Fibroblast of skin of abdomen (primary cell): ENCODE results near the gene WDR5B. TPM values are rescaled to one million over a fixed set of nuclear protein-coding genes. Genes with fewer than 3 reads are reported as not detected.
"Not testable (repeated sequence)": the region's sequence is repeated elsewhere in the genome, so short reads cannot be mapped to it uniquely, and the experiment has no call there.

Experiments used
- DNase-seq: peaks from one replicate; pipeline ENCODE4 v3.0.0-alpha.2; 2013
- polyA plus RNA-seq, 2 experiments: library from polyadenylated mRNA; unstranded; fragments of 120-200 nt; gene quantifications; one replicate each; pipeline ENCODE4 v1.2.1, GENCODE V29; 2013; ENCODE audit not compliant: insufficient read length in 2 of 2

Gene WDR5B
- 5.1 TPM for polyA plus RNA-seq (2013, experiment 1 of 2; ENCODE audit: insufficient read length)
- polyA plus RNA-seq (2013, experiment 2 of 2; ENCODE audit: insufficient read length), result 4.5 TPM

- DNase-seq, result peak; percentile 97
Observed at GRCh38 chr3:122415762-122416654, at the start of gene WDR5B. TSS of gene WDR5B (minus strand) at chr3:122416062. CDS start at chr3:122415528, 534 bp downstream.

- no peak for DNase-seq
Observed at GRCh38 chr3:122464659-122465058, 48.8 kb upstream of the WDR5B start.

DNA sequence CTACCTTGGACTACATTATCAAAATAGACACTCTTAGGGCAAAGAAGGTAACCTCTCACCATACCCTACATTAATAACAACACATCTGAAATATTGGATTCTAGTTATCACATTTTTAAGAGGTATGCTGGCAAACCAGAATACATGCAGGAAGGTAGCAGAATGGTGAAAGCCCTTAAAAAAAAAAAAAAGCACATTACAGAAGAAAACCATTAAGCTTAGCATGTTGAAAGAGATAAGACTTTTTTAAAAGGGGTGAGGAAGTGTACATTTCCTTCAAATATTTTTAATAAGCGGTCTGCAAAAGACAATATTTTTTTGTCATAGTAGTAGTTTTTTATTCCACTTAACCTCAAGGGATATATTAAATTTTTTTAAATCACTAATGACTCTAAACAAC lies 46.5 kb upstream of the WDR5B start:
- DNase-seq, result no peak

DNA sequence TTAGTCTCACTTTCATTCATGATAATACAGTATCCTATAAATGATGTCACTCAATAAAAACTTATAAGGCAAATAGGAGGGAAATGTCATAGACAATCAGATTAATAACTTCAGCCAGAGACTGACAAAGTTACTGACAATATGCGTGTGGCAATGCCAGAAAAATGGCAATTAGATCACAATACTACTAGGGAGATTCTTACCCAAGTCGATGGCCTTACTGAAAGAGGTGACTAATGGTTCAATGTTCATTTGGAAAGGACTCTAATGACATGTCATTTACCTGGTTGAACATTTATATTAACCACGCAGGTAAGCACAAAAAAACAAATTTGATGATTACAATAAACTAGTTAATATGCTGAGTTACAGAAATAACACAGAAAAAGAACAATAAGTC lies 45.9 kb upstream of the WDR5B start:
- DNase-seq, result no peak

- DNase-seq, result peak; percentile 50
Observed at GRCh38 chr3:122458992-122459391, 43.1 kb upstream of the WDR5B start.

GRCh38 chr3:122457706-122458105 lies 41.8 kb upstream of the WDR5B start:
- DNase-seq, result no peak

GRCh38 chr3:122456074-122456473 lies 40.2 kb upstream of the WDR5B start:
- DNase-seq, result no peak

DNA sequence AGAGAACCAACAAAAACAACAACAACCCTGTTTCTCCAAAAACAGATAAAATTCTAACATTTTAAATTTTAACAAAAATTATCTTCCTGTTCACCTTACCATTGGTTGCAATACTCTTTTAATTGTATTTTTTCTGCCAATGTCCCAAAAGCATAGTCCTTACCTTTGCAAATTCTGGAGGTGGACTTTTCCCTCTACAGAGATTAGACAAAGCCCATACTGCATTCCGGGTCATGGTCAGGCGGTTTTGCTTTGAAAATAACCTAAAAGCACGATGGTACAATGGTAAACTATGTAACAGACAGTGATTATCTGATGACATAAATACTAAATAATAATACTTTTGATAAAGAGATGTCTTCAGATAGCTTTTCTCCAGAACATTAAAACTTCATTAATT lies 35.5 kb upstream of the WDR5B start:
- DNase-seq, result no peak

GRCh38 chr3:122448218-122448617 lies 32.4 kb upstream of the WDR5B start:
- DNase-seq, result not testable (repeated sequence)

- DNase-seq, result not testable (repeated sequence)
Observed at GRCh38 chr3:122444491-122444887, 28.6 kb upstream of the WDR5B start.

- not testable (repeated sequence) for DNase-seq
Observed at GRCh38 chr3:122443762-122444490, 28.1 kb upstream of the WDR5B start.

- DNase-seq, result no peak
Observed at GRCh38 chr3:122443090-122443489, 27.2 kb upstream of the WDR5B start.

DNA sequence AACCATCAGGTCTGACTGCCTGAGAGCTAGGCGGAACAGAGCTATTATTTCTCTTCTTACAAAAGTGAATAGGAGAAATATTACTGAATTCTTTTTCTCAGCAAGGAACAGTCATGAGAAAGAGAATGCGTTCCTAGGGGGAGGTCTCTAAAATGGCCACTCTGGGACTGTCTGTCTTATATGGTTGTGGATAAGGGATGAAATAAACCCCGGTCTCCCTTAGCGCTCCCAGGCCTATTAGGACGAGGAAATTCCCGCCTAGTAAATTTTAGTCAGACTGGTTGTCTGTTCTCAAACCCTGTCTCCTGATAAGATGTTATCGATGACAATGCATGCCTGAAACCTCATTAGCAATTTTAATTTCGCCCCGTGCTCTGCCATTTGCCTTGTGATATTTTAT lies 20.1 kb upstream of the WDR5B start:
- DNase-seq, result no peak

GRCh38 chr3:122430371-122430770 lies 14.5 kb upstream of the WDR5B start:
- no peak for DNase-seq

GRCh38 chr3:122427857-122428471 lies 12.1 kb upstream of the WDR5B start:
- DNase-seq, result no peak

- no peak for DNase-seq
Observed at GRCh38 chr3:122421836-122422235, 6.0 kb upstream of the WDR5B start.

DNA sequence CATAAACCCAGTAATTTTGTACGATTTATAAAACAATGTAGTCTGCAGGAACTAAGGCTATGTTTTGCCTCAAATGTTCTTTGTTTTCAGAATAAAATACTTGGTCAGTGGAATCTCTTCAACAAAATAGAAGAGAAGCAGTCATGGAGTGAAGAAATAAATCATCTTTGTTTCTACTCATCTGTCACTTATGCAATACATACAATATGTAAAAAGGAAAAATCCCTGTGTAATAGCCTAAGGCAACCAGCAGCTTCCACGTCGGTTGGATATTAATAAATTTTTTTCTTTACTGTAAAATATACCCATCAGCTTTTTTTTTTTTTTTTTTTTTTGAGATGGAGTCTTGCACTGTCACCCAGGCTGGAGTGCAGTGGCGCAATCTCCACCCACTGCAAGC lies 5.2 kb upstream of the WDR5B start:
- no peak for DNase-seq

DNA sequence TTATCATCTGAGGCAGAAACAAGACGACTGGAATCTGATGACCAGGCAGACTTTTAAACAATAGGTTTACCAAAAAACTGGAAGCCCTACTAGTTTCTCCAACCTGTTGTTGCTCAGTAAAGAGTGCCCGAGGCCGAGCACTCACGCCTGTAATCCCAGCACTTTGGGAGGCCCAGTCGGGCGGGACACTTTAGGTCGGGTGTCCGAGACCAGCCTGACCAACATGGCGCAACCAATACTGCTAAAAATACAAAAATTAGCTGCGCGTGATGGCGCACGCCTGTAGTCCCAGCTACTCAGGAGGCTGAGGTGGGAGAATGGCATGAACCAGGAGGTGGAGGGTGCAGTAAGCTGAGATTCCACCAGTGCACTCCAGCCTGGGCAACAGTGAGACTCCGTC lies 1.1 kb upstream of the WDR5B start:
- no peak for DNase-seq

DNA sequence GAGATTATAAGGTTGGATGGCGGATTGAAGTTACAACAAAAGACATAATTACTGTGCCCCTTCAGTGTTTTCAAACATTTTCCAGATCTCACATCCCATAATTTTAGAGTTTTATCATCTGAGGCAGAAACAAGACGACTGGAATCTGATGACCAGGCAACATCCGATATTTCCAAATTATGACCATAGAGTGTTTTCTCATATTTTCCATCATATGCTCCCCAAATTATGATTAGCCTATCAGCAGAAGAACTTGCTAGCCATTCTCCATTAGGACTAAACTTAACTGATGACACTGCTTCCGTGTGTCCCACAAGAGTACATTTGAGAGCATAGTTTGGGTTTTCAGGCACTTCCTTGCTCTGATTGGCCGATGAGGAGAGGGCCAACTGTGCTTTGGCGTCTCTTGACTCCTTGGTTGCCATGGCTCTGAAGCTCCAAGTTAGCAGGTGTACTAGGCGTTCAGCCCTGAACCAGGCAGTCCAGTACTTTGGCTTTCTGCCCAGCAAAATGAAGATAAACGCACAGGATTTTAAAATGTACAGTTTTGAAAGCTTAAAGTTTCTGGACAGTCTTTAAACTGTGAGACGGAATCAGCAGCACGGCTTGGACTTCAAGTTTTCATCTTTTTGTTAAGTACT lies 638 bp downstream of the WDR5B start:
- peak; percentile 21 for DNase-seq

DNA sequence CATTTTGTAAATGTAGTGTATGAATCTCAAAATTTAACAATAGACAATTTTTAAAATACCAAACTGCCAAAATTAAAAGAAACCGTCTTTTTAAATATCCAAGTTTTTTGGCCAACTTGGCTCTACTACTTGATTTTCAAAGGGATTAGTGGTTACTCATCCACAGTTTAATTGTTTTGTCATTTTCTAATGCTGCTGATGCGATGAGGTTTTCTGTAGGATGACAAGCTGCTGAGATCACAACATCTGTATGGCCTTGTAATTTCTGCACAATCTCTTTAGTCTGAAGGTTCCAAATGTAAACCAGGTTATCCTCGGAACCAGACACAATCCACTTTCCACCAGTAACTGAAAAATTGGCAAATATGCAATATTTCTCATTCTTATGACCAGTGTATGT lies 1.5 kb downstream of the WDR5B start:
- no peak for DNase-seq

DNA sequence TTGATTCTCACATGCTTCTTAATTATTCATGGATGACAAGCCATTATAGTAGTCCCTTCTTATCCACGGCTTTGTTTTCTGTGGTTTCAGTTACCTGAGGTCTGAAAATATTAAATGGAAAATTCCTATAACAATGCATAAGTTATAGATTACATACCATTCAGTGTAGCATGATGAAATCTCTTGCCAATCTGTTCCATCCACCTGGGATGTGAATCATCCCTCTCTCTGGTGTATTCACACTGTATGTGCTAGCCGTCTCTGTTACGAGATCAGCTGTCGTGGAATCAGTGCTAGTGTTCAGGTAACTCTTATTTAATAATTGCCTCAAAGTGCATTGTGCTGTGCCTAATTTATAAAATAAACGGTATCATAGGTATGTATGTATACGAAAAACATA lies 5.2 kb downstream of the WDR5B start:
- DNase-seq, result no peak

DNA sequence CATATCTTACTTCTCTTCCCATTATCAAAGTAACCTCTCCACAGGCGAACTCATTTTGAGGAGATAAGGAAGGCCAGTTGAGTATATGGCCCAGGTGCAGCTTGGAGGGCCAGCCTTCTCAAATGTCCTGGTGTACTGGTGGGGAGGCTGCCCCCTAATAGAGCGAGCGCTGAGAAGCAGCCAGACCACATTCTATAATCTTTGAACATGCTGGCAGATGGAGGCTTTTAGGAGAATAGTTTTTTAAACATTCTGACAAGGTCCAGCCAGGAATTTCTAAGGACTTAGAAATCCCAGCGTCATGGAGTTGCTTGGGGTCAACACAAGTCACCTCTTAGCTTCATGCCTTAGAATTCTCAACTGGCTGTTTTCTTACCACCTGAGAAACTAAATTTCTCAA lies 5.8 kb downstream of the WDR5B start:
- no peak for DNase-seq

DNA sequence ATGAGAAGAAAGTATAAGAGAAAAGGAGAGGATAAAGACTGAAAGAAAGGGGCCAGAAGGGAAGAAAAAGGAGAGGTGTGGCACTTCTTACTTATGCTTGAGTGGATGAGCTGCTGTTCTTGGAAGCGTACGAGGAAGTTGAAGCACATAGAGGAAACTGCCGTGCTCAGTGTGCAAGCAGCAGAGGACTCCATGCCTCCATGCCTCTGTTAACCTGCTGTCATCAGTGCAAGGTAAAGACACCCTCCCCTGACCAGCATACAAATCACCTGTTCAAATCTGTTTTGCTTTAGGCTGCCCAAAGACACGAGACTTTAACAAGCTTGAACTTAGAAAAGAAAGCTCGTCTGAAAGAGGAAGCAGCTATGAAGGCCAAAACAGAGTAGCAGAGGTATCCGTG lies 6.4 kb downstream of the WDR5B start:
- no peak for DNase-seq
